GM18907 (cell line): ENCODE data around the gene SSC5D.
"Not testable (repeated sequence)": the region's sequence is repeated elsewhere in the genome, so short reads cannot be mapped to it uniquely, and the experiment has no call there.

Experiments used
- ATAC-seq: cut with Tn5 transposase; IDR thresholded peaks from one replicate; pipeline ENCODE4 v1.9.1; 2021; ENCODE audit warnings: mild to moderate bottlenecking, moderate library complexity; ENCODE audit not compliant: unreplicated experiment

Gene SSC5D

DNA sequence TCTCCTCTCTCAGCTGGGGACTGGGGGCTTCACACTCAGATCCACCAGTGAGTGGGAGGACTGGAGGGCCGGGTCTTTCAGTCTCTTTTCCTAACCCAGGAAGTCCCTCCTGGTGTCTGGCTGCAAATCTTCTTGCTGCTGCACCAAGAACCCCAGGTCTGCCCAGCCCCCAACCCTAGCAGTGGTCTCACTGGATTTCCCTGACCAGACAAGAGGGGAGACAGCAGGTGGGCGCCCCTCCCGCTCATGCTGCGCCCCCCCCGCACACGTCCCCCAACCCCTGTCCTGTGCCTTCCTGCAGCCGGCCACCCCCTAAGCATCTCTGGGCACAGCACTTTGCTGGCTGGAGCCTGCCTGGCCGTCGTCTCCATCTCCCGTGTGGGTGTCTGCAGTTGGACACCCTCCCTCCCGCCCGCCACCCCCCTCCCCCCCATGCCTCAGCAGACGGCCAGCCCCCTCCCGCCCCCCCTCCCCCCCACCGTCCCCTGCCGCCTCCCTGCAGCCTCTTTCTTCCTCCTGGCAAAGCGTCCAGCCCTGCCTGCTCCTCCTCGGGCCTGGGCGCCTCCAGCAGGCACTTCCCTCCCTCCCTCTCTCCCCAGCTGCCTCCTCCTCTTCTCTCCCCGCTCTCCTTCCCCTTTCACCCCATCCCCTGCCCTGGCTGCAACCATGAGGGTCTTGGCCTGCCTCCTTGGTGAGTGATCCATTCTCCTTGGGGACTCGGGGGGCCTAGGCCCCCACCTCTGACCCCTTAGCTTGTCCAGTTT lies at the start of gene SSC5D:
Gene SSC5D (plus strand): TSS at position 513 of the 764 bp plus-strand sequence. CDS start 154 bp downstream, at position 667.
- ATAC-seq, result no peak

GRCh38 chr19:55439052-55439451 lies 49.2 kb upstream of the SSC5D start:
- ATAC-seq, result no peak

DNA sequence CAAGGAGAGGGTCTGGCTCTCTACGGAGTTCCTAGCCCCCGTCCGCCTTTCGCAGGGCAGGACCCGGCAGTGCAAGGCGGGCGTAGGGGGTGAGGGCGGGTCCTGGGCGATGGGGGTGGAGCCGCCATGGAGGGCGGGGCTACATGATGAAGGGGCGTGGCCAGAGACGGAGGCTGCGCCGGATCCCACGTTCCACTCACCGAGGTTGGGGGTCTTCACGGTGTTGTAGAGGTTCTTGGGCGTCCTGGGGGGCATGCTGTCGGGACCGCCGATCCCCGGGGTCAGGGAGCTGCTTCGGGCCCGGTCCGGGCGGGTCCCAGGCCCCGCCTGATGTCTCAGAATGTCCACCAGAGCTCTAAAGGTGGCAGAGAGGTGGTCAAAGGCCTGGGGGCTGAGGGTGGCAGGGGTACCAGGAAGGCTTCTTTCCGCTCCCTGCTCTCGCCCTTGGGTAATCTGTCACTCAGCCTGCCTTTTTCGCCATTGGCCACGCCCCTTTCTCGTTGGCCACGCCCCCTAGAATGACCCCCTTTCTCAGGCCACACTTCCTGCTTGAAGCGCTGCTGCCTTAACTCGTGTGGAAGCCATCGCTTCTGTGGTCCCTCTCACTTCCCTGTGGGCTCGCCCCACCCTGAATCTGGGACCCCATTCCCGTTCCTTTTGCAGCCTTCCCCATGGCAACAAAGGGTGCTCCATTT lies 47.7 kb upstream of the SSC5D start:
- no peak for ATAC-seq

GRCh38 chr19:55441319-55441691 lies 46.9 kb upstream of the SSC5D start:
- no peak for ATAC-seq

DNA sequence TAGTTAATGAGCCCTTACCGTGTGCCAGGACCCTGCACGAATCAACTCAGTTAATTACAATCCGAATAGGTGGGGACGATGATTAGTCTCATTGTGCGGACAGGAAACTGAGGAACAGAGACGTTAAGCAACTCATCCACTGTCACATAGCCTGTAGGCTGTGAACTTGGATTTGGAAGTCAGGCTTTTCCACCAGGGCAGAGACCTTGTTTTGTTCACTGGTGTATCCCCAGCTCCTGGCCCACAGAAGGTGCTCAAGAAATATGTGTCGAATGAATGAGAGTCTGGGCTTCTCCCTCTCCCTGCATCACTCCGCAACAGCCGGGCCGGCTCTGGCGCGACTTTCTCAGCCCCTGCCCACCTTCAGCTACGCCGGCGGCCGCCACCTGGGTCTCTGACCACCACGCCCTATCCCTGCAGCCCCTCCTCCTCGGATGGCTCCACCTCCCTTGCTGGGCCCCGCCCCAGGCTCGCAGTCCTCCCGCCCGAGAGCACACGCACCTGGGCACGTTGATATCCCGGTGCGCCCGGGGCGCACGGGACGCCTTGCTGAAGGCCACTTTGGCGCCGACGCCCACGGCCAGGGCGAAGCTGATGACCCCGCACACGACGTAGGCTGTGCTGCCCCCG lies 46.4 kb upstream of the SSC5D start:
- ATAC-seq, result no peak

GRCh38 chr19:55442372-55442961 lies 45.8 kb upstream of the SSC5D start:
- no peak for ATAC-seq

DNA sequence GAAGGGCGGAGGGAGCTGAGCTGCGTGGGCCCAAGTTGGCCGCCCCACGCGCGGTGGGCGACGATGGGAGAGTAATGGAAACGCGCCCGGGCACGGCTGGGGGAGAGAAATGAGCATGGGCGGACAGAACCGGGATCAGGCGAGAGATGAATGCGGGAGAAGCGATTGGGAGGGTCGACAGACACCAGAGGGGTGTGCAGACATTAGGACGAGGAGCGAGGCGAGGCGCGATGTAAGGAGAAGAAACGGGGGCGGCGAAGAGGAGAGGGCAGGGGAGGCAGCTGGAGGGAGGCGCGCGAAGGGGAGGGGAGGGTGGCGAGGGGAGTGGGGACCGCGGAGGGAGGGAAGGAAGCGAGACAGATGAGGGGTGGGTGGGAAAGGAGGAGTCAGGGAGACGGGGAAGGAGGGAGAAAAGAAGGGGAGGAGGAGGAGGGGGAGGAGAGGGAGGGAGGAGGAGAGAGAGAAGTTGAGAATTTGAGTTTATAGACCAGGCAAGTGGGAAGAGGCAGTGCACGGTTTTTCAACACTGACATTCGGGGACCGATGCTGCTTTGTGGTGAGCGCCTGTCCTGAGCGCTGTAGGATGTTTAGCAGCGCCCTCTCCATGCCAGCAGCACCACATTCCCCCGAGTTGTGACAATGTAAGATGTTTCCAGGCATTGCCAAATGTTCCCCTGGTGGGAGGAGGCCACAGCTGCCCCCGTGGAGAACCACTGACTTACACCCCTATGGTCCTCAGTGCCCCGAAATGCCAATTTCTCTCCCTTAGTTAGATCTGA lies 45.0 kb upstream of the SSC5D start, which contains the start of gene SHISA7:
Gene SHISA7 (minus strand): TSS at position 256 of the 779 bp plus-strand sequence. CDS start 437 bp downstream, outside the sequence.
- ATAC-seq, result no peak

DNA sequence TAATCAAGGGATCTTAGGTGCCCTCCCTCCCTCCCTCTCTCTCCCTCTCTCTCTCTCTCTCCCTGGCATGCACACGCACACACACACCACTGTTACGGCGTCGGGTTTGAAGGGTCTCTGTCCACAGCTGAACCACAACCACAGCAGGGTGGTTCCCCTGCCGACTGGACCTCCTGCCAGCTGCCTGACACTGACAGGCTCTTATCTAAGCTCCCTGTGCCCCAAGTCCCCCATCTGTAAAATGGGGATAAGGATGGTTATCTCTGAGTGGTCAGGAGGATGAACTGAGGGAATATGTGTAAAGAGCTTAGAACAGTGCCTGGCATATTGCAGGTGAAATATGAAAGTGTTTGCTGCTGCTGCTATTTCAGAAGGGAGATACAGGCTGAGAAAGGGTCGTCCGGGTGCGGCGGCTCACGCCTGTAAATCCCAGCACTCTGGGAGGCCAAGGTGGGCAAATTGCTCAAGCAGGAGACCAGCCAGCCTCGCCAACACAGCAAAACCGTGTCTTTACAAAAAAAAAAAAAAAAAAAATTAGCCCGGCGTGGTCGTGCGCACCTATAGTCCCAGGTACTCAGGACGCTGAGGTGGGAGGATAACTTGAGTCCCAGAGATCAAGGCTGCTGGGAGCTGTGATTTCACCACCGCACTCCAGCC lies 44.3 kb upstream of the SSC5D start:
- ATAC-seq, result no peak

GRCh38 chr19:55444646-55445045 lies 43.6 kb upstream of the SSC5D start:
- ATAC-seq, result no peak

DNA sequence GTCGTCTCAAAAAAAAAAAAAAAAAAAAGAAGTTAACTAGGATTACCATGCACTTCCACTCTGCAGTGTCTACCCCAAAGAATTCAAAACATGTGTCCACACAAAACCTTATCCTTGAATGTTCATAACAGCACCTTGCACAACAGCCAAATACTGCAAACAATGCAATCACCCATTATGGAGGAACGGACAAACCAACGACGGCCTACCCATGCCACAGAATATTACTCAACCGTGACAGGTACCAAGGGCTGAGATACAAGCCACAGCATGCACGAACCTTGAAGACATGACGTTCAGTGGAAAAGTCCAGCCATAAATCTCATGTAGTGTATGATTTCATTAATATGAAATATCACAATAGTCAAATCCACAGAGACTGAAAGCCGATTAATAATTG lies 42.2 kb upstream of the SSC5D start:
- ATAC-seq, result no peak

DNA sequence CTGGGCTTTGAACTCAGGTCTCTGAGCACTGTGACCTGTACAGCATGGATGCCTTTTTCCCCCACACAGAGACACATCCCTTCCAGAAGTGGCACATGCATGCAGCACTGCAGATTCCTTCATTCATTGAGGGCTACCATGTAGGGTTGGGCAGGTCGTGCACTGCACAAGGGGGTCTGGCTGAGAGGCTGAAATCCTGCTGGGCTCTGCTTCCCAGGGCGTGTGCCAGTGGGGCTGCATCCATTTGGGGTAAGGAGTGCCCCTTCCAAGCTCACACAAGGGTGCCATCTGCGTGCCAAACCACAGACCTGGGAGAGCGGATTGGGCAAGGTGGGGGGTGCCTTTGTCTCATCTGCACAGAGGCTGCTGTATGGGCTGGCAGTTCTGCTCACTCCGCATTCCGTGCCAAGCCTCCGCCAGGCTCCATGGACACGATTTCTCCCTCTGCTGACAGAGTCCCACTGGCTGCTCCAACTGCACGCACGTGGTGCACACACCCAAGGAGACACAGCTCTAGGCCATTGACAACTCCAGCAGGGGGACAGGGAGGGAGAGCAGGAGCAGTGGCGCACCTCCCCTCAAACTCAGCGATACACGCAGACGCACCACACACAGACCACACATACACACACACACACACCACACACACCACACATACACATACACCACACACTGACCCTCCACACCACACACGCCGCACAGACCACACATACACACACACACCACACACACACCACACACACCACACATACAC lies 40.6 kb upstream of the SSC5D start:
- ATAC-seq, result no peak

GRCh38 chr19:55448175-55448490 lies 40.1 kb upstream of the SSC5D start:
- ATAC-seq, result not testable (repeated sequence)

- no peak for ATAC-seq
Measured at GRCh38 chr19:55449469-55449868, 38.8 kb upstream of the SSC5D start.

DNA sequence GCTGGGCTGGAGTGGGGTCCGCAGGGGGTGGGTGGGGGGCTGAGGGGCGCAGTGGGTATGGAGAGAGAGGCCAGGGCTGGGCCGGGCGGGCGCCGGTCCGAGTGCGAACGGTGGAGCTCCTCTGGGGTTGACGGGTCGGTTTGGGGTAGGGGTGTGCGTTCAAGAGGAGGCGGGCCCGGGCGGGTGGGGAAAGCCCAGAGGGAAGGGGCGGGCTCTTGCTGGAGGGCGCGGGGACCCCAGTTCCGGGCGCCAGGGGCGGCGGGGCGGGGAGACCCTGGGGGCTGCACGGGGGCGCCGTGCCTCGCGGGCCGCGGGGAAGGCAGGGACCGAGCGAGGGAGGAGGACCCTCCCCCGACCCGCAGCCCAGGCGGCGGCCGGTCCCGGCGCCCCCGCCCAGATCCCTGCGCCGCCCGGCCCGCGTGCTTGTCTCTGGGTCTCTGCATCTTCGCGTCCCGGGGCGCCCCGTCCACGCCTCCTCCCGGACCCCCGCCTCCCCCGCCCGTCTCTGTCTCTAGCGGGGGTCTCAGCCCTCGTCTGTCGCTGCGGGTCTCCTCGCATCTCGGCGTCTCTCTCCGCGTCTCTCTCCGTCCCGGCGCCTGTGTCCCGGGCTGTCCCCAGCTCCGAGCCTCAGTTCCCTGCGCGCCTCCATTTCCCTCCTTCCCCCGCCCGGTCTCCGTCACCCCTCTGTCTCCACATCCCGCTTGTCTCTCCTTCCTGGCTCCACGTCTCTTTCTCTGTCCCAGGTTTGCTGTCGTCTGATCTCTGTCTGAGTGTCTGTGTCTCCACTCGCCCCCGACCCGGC lies 36.9 kb upstream of the SSC5D start:
- ATAC-seq, result no peak

GRCh38 chr19:55451965-55452748 lies 36.1 kb upstream of the SSC5D start:
- no peak for ATAC-seq

- no peak for ATAC-seq
Measured at GRCh38 chr19:55452749-55453346, 35.4 kb upstream of the SSC5D start.

GRCh38 chr19:55453511-55454260 lies 34.5 kb upstream of the SSC5D start:
- ATAC-seq, result no peak
